Mesenchymal stem cell (in vitro differentiated cells and primary cell): ENCODE results near the gene NUP93.

ENCODE experiments used
- DNase-seq: peaks from one replicate; pipeline ENCODE4 v3.0.0-alpha.2; 2013
- H2AFZ ChIP-seq: one replicate; pipeline ENCODE4 v1.6.1; 2013; ENCODE audit warnings: low read depth, mild to moderate bottlenecking, control low read depth, inconsistent platforms, low read length, moderate library complexity
- H2AK5ac ChIP-seq: 2 replicates; pipeline ENCODE4 v1.6.1; 2013; ENCODE audit warnings: low read length, moderate library complexity, mild to moderate bottlenecking, inconsistent platforms; ENCODE audit not compliant: severe bottlenecking
- H2BK120ac ChIP-seq: one replicate; pipeline ENCODE4 v1.6.1; 2013; ENCODE audit warnings: low read depth, mild to moderate bottlenecking, inconsistent platforms, low read length, moderate library complexity
- H2BK12ac ChIP-seq, 2 experiments: one replicate each; pipeline ENCODE4 v1.6.1; 2013; ENCODE audit warnings: inconsistent platforms in 2 of 2, low read length in 2 of 2, mild to moderate bottlenecking in 2 of 2, moderate library complexity in 2 of 2, control low read depth in 1 of 2
- H2BK15ac ChIP-seq: one replicate; pipeline ENCODE4 v1.6.1; 2013; ENCODE audit warnings: mild to moderate bottlenecking, low read depth, inconsistent platforms; ENCODE audit not compliant: poor library complexity, severe bottlenecking
- H2BK5ac ChIP-seq: 2 replicates; pipeline ENCODE4 v1.6.1; 2013; ENCODE audit warnings: low read depth, mild to moderate bottlenecking, low read length, control low read depth, inconsistent platforms; ENCODE audit not compliant: poor library complexity, severe bottlenecking
- H3K14ac ChIP-seq, 2 experiments: one replicate each; pipeline ENCODE4 v1.6.1; 2013; ENCODE audit warnings: inconsistent platforms in 2 of 2, low read length in 2 of 2, control low read depth in 1 of 2, mild to moderate bottlenecking in 1 of 2, moderate library complexity in 1 of 2
- H3K18ac ChIP-seq, 2 experiments: one replicate each; pipeline ENCODE4 v1.6.1; 2013; ENCODE audit warnings: inconsistent platforms in 2 of 2, low read length in 2 of 2, control low read depth in 1 of 2, low read depth in 1 of 2, mild to moderate bottlenecking in 1 of 2
- H3K23ac ChIP-seq, 2 experiments: one replicate each; pipeline ENCODE4 v1.6.1; 2013; ENCODE audit warnings: inconsistent platforms in 2 of 2, low read length in 2 of 2, mild to moderate bottlenecking in 2 of 2, moderate library complexity in 2 of 2, control low read depth in 1 of 2
- H3K27ac ChIP-seq: 2 replicates; pipeline ENCODE4 v1.5.1; 2013; ENCODE audit warnings: mild to moderate bottlenecking, moderate library complexity, low read length, control low read depth, inconsistent platforms; ENCODE audit not compliant: poor library complexity, severe bottlenecking
- H3K27me3 ChIP-seq, 2 experiments: 2 replicates each; pipeline versions ENCODE4 v1.6.1 to v1.7.0; 2013; ENCODE audit warnings: low read length in 2 of 2, mild to moderate bottlenecking in 2 of 2, moderate library complexity in 2 of 2, control low read depth in 1 of 2, inconsistent platforms in 1 of 2; ENCODE audit not compliant: control insufficient read depth in 1 of 2, insufficient read depth in 1 of 2
- H3K36me3 ChIP-seq, 2 experiments: 2 replicates each; pipeline versions ENCODE4 v1.6.1 to v1.7.0; 2013; ENCODE audit warnings: low read length in 2 of 2, control low read depth in 1 of 2, inconsistent platforms in 1 of 2, low read depth in 1 of 2, mild to moderate bottlenecking in 1 of 2; ENCODE audit not compliant: insufficient read depth in 2 of 2, control insufficient read depth in 1 of 2
- H3K4ac ChIP-seq, 2 experiments: one replicate each; pipeline ENCODE4 v1.6.1; 2013; ENCODE audit warnings: inconsistent platforms in 2 of 2, low read length in 2 of 2, mild to moderate bottlenecking in 2 of 2, moderate library complexity in 2 of 2, control low read depth in 1 of 2, low read depth in 1 of 2
- H3K4me1 ChIP-seq: 2 replicates; pipeline ENCODE4 v1.6.1; 2013; ENCODE audit warnings: low read depth, low read length, control low read depth; ENCODE audit not compliant: control insufficient read depth, insufficient read depth
- H3K4me2 ChIP-seq: 2 replicates; pipeline ENCODE4 v1.6.1; 2013; ENCODE audit warnings: low read length, mild to moderate bottlenecking, inconsistent platforms; ENCODE audit not compliant: poor library complexity, severe bottlenecking
- H3K4me3 ChIP-seq, 2 experiments: 2 replicates each; pipeline versions ENCODE4 v1.5.1 to v1.7.0; 2013; ENCODE audit warnings: low read length in 2 of 2, mild to moderate bottlenecking in 2 of 2, control low read depth in 1 of 2, low read depth in 1 of 2; ENCODE audit not compliant: insufficient read depth in 1 of 2
- H3K79me1 ChIP-seq: replicated peaks from 2 replicates; pipeline ENCODE4 v1.6.1; 2013; ENCODE audit warnings: mild to moderate bottlenecking, control low read depth, low read length, inconsistent platforms; ENCODE audit not compliant: poor library complexity, severe bottlenecking
- H3K9ac ChIP-seq: 2 replicates; pipeline ENCODE4 v1.7.0; 2013; ENCODE audit warnings: mild to moderate bottlenecking, low read length, moderate library complexity
- H3K9me3 ChIP-seq: 2 replicates; pipeline ENCODE4 v1.7.0; 2013; ENCODE audit warnings: mild to moderate bottlenecking, low read length; ENCODE audit not compliant: control insufficient read depth
- H4K8ac ChIP-seq: one replicate; pipeline ENCODE4 v1.6.1; 2013; ENCODE audit warnings: inconsistent platforms, mild to moderate bottlenecking, low read length, moderate library complexity
- H4K91ac ChIP-seq: one replicate; pipeline ENCODE4 v1.6.1; 2013; ENCODE audit warnings: mild to moderate bottlenecking, low read length, inconsistent platforms
- WGBS: methylation state at CpG from one replicate; pipeline ENCODE4 v1.1.7; 2013; ENCODE audit warnings: mixed read lengths; 5-methylcytosine and 5-hydroxymethylcytosine counted together

Gene NUP93

DNA sequence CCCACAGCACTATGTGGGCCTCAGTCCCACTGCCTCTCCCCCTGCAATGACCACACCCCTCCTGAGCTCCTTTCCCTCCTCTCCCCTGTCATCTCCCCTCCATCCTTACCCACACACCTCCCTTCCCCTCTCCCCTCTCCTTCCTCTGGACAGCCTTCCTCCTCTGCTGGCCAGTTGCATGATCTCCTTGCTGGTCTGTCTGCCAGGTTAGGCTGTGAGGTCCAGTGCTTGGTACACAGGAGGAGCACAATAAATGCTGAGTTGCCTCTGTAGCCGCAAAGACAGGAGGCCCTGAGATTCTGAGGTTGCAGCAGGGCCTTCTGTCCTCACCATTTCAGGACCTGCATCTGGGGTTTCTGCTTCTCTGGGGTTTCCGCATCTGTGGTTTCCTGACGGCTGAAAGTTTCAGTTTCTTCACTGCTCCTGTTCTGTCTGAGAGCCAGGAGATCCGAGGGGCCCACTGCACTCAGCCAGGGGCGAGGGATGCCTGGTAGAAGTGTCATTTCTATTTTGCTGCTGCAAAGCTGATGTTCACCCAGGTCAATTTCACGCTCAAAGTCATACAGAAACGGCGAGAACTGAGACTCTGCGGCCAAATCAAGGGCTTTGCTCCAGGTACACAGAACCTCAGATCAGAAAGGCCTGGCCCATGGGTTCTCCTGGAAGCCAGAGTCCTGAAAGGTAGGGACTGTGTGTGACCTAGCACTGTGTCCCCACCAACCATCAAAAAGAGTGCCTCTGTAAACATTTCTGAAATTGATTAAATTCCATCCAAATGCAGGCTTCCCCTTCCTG lies 130.5 kb downstream of the NUP93 start:
- H4K91ac ChIP-seq: no peak overlapping the region
- peak overlapping the region in 1 of 2 experiments; percentile 37 for H2BK12ac ChIP-seq
- H3K18ac ChIP-seq: no peak overlapping the region
- peak overlapping the region; percentile 51 for H2BK120ac ChIP-seq
- no peaks in the 10 kb centered on the region for H3K36me3 ChIP-seq
- no peak overlapping the region for H2AFZ ChIP-seq
- H3K79me1 ChIP-seq: no peaks in the 10 kb centered on the region
- no peaks in the 10 kb centered on the region for H3K9me3 ChIP-seq
- H3K14ac ChIP-seq: peak overlapping the region in 1 of 2 experiments; percentile 3
- peaks cover 14% of the 10 kb centered on the region for H3K4me1 ChIP-seq
- WGBS: 77% methylated on average over 9 of the region's 9 CpGs
- DNase-seq: no peak
- peak overlapping the region; percentile 63 for H2AK5ac ChIP-seq
- no peak overlapping the region for H3K4ac ChIP-seq
- H4K8ac ChIP-seq: peak overlapping the region; percentile 36
- peak overlapping the region; percentile 35 for H3K27ac ChIP-seq
- H2BK15ac ChIP-seq: no peak overlapping the region
- no peak overlapping the region for H3K4me3 ChIP-seq
- H3K23ac ChIP-seq: no peak overlapping the region
- H2BK5ac ChIP-seq: peak overlapping the region; percentile 40
- H3K4me2 ChIP-seq: no peak overlapping the region
- no peak overlapping the region for H3K9ac ChIP-seq
- peaks cover 0 to 24% of the 10 kb centered on the region in 2 experiments for H3K27me3 ChIP-seq

- WGBS: no CpG with 5 or more reads among the region's 3 CpGs
- peak overlapping the region; percentile 40 for H2BK5ac ChIP-seq
- no peaks in the 10 kb centered on the region for H3K36me3 ChIP-seq
- H3K79me1 ChIP-seq: no peaks in the 10 kb centered on the region
- DNase-seq: peak; percentile 34
- peak overlapping the region; percentile 51 for H2BK120ac ChIP-seq
- peak overlapping the region; percentile 35 for H3K27ac ChIP-seq
- H3K4ac ChIP-seq: no peak overlapping the region
- H2BK12ac ChIP-seq: peak overlapping the region in 1 of 2 experiments; percentile 37
- peak overlapping the region; percentile 63 for H2AK5ac ChIP-seq
- no peak overlapping the region for H2BK15ac ChIP-seq
- no peak overlapping the region for H3K23ac ChIP-seq
- H4K91ac ChIP-seq: no peak overlapping the region
- no peak overlapping the region for H2AFZ ChIP-seq
- peaks cover 0 to 24% of the 10 kb centered on the region in 2 experiments for H3K27me3 ChIP-seq
- H3K4me1 ChIP-seq: peaks cover 14% of the 10 kb centered on the region
- H3K4me3 ChIP-seq: no peak overlapping the region
- H3K4me2 ChIP-seq: no peak overlapping the region
- H3K9me3 ChIP-seq: no peaks in the 10 kb centered on the region
- peak overlapping the region; percentile 35 for H4K8ac ChIP-seq
- H3K9ac ChIP-seq: no peak overlapping the region
- peak overlapping the region in 1 of 2 experiments; percentile 21 for H3K18ac ChIP-seq
- H3K14ac ChIP-seq: no peak overlapping the region
These were observed 131.2 kb downstream of the NUP93 start for GRCh38 chr16:56861092-56861610.

DNA sequence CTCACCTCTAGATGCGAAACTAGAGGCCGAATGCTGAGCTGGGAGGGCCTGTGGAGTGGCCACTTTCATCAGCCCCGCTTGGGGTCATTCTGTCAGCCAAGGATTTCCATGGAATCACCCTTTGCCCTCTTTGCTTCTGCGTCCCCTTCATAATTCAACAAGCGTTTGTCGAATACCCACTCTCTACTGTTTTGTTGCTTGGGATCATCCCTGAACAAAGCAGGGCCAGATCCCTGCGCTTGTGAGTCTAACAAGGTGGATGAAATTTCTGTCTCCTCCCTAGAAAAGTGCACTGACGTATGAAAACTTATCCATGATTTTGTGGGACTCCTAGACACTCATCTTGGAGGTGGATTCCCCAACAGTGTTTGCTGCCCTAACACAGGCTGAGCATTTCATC lies 131.8 kb downstream of the NUP93 start:
- no peaks in the 10 kb centered on the region for H3K36me3 ChIP-seq
- H2BK15ac ChIP-seq: no peak overlapping the region
- H3K4ac ChIP-seq: no peak overlapping the region
- no peak overlapping the region for H2BK12ac ChIP-seq
- H3K23ac ChIP-seq: no peak overlapping the region
- WGBS: 90% methylated on average over 8 of the region's 8 CpGs
- no peak overlapping the region for H2BK120ac ChIP-seq
- H2BK5ac ChIP-seq: no peak overlapping the region
- no peak overlapping the region for H3K27ac ChIP-seq
- no peaks in the 10 kb centered on the region for H3K79me1 ChIP-seq
- DNase-seq: no peak
- no peak overlapping the region for H3K4me2 ChIP-seq
- no peak overlapping the region for H3K9ac ChIP-seq
- no peak overlapping the region for H3K4me3 ChIP-seq
- H4K8ac ChIP-seq: no peak overlapping the region
- H2AK5ac ChIP-seq: peak overlapping the region; percentile 44
- no peaks in the 10 kb centered on the region for H3K9me3 ChIP-seq
- no peak overlapping the region for H2AFZ ChIP-seq
- peaks cover 0 to 24% of the 10 kb centered on the region in 2 experiments for H3K27me3 ChIP-seq
- no peak overlapping the region for H3K14ac ChIP-seq
- H3K18ac ChIP-seq: no peak overlapping the region
- H4K91ac ChIP-seq: no peak overlapping the region
- H3K4me1 ChIP-seq: peaks cover 14% of the 10 kb centered on the region

DNA sequence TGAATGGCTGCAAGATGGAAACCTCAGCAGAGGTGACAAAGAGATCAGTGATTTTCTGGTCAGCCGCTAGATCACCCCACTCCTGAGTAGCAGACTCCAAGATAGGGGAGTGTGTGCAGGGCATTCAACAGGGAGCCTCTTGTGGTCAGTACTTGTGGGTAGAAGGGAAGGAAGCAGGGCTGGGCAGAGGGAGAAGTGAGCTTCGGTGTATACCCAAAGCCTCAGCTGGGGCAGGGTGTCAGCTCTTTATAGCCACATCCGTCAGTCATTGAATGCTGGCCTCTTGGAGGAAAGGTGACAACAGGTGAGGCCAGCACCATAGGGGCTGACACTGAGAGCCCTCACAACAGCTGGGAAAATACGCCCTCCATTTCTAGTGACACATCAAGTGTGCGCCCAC lies 132.8 kb downstream of the NUP93 start:
- Histone ChIP-seq H4K8ac (no peak overlapping the region), H3K4ac (no peak overlapping the region), H3K18ac (no peak overlapping the region), H2BK15ac (peak overlapping the region; percentile 12), H4K91ac (no peak overlapping the region), H3K23ac (no peak overlapping the region), H3K79me1 (no peaks in the 10 kb centered on the region), H2BK5ac (no peak overlapping the region), H2BK12ac (no peak overlapping the region), H2AK5ac (no peak overlapping the region), H3K4me2 (no peak overlapping the region), H3K4me3 (no peak overlapping the region), H3K27me3 (peaks cover 0 to 24% of the 10 kb centered on the region in 2 experiments), H3K9ac (no peak overlapping the region), H3K4me1 (peaks cover 21% of the 10 kb centered on the region), H2AFZ (no peak overlapping the region), H2BK120ac (no peak overlapping the region), H3K27ac (no peak overlapping the region), H3K36me3 (no peaks in the 10 kb centered on the region), H3K14ac (no peak overlapping the region), H3K9me3 (no peaks in the 10 kb centered on the region)
- DNase-seq: no peak
- WGBS: 97% methylated on average over 5 of the region's 5 CpGs
